ENCODE results near the gene REPIN1.
A peak's percentile ranks its signal among the peaks of the same experiment; 100 is the strongest.
"Not testable (repeated sequence)": the region's sequence is repeated elsewhere in the genome, so short reads cannot be mapped to it uniquely, and the experiment has no call there.

REPIN1 gene

DNA sequence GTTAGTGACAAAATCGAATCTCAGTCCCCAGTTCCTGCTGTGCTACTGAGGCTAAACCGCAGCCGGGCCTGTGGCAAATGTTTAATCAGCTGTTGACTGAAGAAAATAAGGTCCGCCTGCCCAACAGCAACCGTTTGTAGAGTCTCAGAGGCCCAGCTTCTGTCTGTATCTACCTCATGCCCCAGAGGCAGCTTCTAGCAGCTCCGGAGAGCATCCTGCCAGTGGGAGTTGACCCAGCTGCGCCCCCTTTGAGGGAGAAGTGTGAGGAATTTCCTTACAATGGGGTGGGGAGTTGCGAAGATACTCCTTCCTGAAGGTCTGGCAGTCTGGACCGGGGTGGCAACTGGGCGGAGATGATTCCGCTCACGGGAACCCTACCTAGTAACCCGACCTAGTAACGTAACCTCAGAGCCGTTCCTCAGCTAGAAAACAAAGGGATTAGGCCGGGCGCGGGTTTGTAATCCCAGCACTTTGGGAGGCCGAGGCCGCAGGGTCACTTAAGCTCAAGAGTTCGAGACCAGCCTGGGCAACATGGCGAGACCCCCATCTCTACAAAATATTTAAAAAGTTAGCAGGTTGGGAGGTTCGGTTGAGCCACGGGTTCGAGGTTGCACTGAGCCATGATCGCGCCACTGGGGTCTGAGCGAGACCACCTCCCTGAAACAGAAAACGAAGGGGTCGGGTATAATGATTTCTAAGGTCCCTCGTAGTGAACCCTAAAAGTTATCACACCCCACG is 9.7 kb downstream of the REPIN1 start:
- DNase-seq: peak; percentile 18 to 44

DNA sequence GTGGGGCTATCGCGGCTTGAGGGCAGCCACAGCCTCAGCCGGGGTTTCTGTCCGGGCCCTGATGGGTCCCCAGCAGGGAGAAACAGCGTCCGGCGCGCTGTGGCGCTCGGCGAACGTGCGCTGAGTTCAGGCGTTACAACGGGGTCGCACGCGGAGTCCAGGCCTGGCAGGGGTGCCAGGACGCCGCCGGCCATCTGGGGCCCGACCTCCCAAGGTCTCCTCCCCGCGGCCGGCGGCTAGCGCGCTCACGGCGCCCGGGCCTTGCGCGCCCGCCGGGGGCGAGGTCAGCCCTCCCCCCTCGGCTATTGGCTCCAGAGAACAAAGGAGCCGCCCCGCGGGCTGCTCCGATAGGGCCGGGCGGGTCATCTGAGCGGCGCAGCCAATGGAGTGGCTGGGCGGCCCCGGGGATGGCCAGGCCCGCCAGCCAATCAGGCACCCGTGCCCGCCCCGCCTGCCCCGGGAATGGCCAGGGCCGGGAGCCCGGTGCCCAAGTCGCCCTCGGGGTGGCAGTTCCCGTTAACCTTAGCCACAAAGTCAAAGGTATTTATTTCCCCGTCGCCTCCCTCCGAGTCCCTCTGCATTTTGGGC is 10.3 kb downstream of the REPIN1 start, which contains the start of gene ZNF775:
Gene ZNF775, plus strand, starts transcription at position 478 of the 588 bp plus-strand sequence. CDS start 9,141 bp downstream, outside the sequence.
- DNase-seq: peak; percentile 95 to 96

DNA sequence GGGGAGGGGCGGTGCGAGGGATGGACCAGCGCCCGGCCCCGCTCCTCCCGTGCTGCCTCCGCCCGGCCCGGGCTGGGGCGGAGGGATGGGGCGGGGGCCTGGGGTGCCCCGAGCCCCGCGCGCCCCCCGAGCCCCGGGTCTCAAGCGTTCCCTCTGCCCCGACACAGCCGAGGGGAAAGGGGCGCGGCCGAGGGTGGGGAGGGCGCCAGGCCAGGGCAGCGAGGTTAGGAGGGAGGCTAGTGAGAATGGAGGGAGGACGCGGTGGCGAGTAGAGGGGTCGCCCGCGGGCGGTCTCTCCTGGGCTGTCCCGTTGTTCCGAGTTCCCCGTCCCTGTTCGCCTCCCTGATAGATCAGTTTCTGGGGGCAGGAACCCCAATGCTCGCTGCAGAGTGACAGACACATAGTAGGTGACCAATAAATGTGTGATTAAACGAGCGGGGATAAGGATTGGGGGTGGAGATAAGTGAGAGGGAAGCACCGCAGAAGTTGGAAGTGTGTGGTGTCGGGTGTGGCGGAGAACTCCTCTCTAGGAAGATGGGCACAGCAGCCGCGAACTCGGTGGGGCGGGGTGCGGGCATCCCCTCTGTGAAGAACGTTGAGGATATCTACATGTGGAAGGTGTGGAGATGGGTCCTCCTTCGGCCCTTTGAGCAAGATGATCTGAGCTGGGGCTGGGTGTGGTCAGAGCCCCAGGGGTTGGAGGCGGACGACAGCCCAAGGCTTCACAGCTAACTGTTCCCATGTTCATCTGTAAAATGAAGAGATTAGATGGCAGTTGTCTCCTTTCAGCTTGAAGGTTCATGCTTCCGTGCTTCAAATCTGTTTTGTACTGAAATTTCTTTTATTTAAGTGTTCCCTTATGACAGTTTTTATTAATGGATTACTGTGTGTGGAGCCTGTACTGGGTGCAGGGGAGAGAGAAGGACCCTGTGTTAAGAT is 11.1 kb downstream of the REPIN1 start:
- peak; percentile 13 to 15 for DNase-seq

DNA sequence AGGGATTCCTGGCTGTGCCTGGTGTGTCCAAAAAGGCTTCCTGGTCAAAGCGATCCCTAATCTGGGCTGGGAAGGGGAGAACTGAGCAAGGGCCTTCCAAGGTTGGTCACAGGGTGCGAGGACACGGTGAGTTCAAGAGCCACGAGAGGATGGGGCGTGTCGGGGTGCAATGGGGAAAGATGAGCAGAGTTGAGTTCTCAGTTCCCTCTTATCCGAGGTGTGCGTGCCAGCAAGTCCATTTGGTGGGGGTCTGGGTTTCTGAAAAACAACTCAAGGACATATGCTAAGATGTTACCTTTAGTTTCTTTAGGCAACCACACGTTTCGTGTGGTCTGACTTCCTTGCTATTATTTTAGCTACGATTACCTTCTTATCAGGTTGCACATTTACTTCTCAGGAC is 11.8 kb downstream of the REPIN1 start:
- no peak for DNase-seq

DNA sequence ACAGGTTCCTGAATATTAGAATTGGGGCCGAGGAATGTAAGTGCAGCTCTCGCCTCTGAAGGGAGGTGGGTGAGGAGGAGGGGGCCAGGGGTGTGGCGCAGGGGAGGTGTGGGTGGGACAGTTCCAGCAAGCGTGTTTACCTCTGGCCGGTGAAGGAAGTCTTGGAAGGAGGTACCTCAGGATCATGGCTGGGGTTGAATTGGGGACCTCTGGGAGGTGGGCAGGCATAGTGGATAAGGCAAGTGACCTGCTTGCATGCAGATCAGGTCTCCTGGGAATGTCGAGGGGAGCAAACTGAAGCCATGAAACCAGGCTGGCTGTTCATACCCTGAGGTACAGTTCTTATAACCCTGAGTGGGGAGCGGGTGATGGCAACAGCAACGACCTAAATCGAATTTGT is 12.5 kb downstream of the REPIN1 start:
- no peak for DNase-seq

DNA sequence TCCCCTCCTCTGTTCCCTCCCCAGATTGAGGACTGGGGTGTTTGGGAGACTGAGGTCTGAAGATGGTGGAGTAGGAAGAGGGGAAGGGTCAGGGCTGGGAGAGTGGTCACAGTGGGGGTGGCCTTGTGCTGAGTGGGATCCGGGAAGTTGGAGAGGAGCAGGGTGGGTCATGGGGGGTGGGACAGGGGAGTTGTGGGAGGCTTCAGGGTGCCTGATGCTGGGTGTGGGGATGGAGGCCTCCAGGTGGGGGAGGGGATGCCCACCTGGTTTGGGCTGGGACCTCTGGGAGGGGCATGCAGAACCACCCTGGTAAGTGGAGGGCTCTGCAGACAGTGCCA is 13.1 kb downstream of the REPIN1 start:
- DNase-seq: no peak

DNA sequence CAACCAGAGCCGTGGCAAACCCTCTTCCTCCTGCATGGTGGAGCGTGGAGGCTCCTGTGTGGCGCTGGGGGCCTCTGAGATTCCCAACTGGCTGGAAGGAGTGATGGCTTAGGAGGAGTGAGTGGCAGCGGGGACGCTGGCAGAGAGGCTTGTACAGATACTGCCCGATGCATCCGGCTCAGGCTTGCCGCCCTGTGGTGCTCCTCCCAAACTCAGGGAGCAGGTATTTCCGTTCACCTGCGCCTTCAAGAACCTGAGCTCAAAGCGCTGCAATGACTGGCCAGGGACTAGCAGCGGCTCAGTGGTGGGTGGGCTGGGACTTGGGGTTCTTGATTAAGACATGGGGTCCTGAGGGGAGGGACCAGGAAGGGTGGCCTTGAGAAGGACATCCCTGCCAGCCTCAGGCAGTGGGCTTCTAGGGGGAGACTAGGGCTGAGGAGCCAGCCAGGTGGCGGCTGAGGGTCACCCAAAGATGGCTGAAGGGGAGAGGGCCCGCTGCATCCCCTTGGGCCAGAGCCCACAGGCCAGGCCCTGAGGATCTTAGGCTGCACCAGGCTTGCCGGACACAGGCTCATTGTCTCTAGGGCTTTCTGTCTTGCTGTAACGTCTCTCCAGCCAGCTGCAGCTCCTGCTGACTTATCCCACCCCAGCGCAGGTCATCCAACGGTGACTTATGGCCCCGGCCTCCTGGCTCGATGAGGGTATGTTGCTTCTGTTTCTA is 13.7 kb downstream of the REPIN1 start:
- peak; percentile 50 to 52 for DNase-seq

DNA sequence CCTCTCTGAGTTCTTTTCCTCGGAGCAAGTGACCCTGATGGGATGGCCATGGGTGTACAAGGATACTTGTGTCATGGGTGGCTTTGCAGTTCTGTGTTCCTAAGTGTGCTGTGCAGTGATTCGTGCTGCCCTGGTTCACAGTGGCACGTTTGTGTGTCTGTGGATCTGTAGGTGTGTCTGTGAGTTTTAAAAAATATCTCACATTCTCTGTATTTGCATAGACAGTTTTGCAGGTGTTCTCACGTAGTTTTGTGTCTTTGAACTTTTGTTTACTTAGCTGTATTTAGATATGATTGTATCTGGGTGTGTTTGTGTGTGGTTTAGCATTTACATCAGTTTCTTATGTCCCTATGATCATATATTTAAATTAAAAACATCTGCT is 14.2 kb downstream of the REPIN1 start:
- DNase-seq: no peak

DNA sequence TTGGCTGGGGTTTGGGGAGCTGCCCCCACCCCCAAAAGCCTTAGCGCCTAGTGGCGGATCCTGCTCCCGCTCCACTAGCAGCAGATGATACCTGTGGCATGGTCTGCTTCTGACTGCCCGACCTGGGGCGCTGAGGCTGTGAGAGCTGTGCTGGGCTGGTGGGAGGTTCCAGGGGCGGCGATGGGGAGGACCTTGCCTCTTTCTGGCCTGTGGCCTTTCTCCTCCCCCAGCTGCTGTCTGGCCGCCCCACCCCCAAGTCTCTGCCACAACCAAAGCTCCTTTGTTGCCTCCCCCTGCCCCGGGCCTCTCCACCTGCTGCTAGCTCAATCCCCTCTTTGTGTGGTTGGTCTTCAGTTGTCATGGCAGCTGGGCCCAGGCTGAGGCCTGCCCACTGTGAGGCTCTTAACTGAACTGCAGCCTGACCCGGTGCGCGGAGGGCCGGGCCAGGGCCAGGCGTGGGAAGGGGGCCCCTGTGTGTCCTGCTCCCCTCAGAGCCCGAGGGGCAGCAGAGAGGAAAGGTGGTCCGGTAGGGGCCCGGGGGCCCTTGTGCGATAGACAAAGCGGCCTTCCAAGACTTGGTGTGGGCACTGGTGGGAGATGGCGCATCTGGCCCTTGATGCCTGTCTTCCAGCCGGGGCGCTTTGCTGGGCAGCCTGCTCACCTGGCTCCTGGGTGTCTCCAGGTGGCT is 15.2 kb downstream of the REPIN1 start:
- peak; percentile 97 to 98 for DNase-seq

DNA sequence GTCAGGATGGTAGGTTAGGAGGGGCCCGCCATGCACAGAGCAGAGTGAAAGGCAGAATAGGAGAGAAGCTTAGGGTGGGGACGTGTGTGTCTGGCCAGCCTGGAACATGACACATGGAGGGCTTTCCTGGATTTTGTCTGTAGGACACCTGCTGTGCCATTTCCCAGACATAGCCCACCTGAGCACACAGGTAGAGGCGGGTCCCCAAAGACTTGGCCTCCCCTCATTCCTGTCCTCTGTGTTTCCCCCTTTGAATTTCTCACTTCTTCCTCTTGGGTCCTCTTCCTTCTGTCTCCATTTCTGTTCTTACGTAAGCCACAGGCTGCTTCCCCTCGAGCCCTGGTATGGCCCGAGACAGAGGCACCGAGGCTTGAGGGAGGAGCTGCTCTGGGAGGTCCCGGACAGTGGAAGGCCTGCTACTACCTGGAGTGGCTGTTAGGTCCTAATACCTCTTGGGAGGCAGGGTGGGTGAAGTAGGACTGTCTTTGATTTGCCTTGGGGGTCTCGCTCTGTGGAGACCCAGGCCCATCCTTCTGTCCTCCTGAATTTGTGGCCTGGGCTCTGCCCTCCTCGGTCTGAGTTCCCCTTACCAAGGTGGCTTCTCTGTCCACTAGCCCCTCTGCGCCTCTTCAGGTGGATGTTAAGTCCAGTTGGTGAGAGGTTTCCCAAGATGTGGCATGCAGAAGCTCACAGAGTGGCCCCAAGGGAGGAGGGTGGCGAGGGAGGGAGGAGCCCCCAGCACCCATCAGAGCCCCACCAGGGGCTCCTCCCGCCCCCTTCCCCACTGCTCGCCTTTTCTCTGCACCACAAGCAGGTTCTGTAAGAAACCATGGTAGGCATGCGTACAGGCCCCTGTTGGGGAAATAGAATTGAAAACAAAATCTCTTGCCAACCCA is 16.0 kb downstream of the REPIN1 start:
- peak in 1 of 2 donors; percentile 35 for DNase-seq

DNA sequence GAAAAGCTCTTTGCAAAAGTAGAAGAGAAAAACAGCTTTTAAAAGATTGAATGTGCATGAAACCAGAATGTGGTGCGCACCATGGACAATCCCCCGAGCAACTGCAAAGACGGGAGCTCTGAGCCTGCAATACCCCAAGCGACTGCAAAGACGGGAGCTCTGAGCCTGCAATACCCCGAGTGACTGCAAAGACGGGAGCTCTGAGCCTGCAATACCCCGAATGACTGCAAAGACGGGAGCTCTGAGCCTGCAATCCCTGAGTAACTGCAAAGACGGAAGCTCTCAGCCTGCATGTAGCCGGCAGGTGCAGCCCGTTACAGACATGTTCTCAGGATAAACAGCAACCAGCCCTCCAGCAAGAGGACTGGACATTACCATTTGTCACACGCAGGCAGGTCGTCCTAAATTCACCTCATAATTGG is 16.7 kb downstream of the REPIN1 start:
- peak in 1 of 2 donors; percentile 17 for DNase-seq

DNA sequence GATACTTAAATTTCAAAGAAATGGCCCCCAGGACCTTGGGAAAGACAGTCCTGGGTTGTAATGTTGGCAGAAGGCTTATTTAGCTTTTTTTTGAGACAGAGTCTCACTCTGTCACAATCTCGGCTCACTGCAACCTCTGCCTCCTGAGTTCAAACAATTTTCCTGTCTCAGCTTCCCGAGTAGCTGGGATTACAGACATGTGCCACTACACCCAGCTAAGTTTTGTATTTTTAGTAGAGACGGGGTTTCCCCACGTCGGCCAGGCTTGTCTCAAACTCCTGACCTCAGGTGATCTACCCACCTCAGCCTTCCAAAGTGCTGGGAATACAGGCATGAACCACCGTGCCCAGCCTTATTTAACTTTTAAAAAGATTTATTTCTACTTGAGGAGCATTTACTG is 17.3 kb downstream of the REPIN1 start:
- not testable (repeated sequence) for DNase-seq

DNA sequence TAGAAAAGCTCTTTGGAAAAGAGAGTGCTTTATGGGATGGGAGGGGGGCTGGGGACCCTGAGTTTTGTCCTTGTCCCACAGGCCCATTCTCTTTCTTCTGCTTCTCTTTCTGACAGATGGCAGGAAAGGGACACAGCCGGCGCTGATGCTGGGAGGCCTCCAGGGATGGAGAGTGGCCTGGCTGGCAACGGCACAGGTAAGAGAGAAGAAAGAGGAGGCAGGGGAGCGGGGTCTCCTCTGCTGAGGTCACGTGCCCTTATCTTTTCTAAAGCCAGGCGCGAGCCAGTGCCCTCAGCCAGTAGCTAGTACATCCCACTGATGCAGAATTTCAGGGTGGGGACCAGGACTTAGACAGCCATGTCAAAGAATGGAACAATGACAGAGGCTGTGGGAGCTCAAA is 19.7 kb downstream of the REPIN1 start:
- DNase-seq: no peak

DNA sequence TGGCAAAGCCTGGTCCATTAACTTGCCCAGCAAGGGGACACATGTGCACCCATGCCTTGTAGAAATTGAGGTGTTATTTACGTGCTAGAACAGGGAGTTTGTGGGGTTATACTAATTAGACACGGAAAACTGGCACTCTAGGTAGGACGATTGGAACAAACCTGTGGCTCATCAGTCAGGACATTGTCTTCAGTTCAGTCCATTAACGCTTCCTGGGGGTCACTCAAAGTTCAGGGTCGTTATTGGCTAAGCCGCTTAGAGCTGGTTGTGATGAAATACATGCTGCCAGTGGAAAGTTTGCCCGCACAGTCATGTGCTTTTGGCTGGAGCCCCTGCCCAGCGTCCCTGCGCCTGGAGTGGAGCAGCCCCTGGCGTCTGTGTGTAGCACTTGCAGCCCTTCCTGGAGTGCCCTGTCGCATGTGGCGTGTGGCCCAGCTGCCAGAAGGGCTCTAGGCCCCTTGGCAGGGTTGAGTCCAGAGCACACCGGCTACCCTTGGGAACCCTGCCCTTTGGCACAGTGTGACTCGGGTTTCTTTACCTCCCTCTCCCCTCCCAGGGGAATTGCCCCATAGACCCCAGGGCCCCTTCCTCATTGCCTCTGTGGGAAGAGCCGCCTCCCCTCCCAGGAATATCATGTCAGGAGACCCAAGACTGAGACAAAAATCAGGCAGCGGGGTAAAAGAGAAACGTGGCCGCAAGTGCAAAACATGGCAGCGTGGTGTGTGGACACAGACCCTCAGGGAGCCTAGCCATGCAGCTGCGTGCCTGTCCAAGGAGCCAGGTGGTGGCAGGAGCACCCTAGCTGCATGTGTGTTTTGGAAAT is 20.3 kb downstream of the REPIN1 start:
- peak; percentile 78 to 79 for DNase-seq

DNA sequence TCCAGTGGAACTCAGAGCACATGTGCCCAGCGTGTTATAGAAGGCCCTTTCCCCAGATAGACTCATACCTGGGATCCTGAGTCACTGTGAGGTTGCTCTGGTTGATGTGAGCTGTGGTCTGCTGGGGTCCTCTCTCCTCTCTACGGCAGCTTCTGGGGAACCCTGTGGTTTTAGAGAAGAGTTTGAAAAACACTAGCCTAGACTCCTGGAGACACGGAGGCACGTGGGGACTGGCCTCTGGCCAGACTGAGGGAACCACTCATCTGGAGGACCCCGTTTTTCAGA is 20.9 kb downstream of the REPIN1 start:
- no peak for DNase-seq

DNA sequence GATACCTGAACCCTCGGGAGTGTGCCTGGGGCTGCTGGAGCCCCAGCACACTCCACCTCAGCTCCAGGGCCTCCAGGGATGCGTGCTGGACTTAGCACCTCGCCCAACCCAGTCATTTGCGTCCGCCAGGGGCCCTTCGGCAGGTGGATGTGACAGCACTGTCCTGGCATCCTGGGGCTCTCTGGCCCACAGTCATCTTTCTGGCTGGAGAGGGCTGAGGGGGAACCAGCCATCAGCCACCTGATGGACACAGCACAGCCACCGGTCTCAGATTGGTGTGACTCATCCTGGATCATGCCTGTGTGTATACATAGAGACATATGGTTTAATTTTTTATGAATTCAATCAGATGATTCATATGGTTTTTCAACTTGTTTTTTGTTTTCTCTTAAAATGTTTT is 21.6 kb downstream of the REPIN1 start:
- DNase-seq: no peak

DNA sequence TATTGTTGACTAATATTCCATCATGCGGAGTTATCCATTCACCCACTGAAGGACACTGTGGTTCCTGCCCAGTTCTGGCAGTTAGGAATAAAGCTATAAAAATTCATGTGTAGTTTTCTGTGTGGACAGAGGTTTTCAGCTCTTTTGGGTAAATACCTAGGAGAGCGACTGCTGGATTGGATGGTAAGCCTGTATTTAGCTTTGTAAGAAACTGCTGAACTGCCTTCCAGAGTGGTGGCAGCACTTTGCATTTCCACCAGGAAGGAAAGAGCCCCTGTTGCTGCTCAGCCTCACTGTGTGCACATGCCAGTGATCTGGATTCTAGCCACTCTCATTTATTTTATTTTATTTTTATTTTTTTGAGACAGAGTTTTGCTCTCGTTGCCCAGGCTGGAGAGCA is 24.7 kb downstream of the REPIN1 start:
- DNase-seq: no peak

DNA sequence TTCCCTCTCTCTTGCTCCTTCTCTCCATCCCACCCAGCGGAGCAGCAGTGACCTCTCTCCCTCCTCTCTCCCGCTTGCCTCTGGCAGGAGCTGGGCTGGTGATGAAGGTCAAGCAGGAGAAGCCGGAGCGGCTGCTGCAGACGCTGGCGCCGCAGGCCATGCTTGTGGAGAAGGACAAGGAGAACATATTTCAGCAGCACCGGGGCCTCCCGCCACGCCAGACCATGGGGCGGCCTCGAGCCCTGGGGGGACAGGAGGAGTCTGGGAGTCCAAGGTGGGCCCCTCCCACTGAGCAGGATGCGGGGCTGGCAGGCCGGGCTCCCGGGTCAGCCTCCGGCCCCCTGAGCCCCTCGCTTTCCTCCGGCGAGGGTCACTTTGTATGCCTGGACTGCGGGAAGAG is 27.8 kb downstream of the REPIN1 start:
- DNase-seq: no peak

DNA sequence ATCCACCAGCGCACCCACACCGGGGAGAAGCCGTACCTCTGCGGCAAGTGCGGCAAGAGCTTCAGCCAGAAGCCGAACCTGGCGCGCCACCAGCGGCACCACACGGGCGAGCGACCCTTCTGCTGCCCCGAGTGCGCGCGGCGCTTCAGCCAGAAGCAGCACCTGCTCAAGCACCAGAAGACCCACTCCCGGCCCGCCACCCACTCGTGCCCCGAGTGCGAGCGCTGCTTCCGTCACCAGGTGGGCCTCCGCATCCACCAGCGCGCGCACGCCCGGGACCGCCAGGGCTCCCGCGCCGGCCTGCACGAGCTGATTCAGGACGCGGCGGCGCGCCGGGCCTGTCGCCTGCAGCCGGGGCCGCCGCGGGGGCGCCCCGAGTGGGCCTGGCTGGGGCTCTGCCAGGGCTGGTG is 28.2 kb downstream of the REPIN1 start:
- no peak for DNase-seq

DNA sequence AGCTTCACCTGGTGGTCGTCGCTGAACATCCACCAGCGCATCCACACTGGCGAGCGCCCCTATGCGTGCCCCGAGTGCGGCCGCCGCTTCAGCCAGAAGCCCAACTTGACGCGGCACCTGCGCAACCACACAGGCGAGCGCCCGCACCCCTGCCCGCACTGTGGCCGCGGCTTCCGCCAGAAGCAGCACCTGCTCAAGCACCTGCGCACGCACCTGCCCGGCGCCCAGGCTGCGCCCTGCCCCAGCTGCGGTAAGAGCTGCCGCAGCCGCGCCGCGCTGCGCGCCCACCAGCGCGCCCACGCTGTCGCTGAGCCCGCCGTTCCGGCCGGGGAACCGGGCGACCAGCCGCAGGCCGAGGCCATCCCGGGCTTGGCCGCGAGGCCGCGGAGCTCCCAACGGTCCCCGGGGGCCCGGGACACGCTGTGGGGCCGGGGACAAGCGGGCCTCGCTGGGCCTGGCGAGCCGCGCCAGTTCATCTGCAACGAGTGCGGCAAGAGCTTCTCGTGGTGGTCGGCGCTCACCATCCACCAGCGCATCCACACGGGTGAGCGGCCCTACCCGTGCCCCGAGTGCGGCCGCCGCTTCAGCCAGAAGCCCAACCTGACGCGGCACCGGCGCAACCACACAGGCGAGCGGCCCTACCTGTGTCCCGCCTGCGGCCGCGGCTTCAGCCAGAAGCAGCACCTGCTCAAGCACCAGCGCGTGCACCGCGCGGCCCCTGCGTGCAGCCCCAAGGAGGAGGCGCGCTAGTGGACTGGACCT is 28.9 kb downstream of the REPIN1 start:
- no peak for DNase-seq

Data from hippocampal formation (tissue), 2 donors.